ENCODE measurements around the gene NEXN. TPM values are rescaled to one million over a fixed set of nuclear protein-coding genes. Genes with fewer than 3 reads are reported as not detected.

Gene NEXN
- total RNA-seq, 1 experiment from 2014 or later, result 0.92 TPM

GRCh38 chr1:77991638-77992037, 103.2 kb downstream of the NEXN start:
- Histone ChIP-seq H3K4me1 (replicated peaks; ENCODE audit: insufficient read depth) (0 out of 2 replicates have a peak, but pooled peaks cover 5% of the 10 kb centered on the region), H3K4me3 (no peak overlapping the region), H3K27me3 (ENCODE audit: insufficient read depth, low read depth) (no peaks in the 10 kb centered on the region), H3K4me2 (no peak overlapping the region), H3K79me2 (ENCODE audit: low read depth) (peaks cover 18% of the 10 kb centered on the region; the same call in 1 of the 2 replicates), H4K20me1 (ENCODE audit: insufficient read depth) (no peaks in the 10 kb centered on the region; the same call in 1 of the 2 replicates), H3K27ac (no peak overlapping the region), H3K9me2 (ENCODE audit: insufficient read depth) (no peaks in the 10 kb centered on the region; the same call in 1 of the 2 replicates), H3K9me3 (ENCODE audit: insufficient read depth, low read depth) (no peaks in the 10 kb centered on the region), H3F3A (ENCODE audit: insufficient read depth, low read depth) (no peaks in the 10 kb centered on the region; the same call in 1 of the 2 replicates), H2AFZ (no peak overlapping the region), H3K36me3 (ENCODE audit: low read depth) (peaks cover 12% of the 10 kb centered on the region)
- intact Hi-C loops (cut with micrococcal nuclease; ENCODE audit: unreplicated experiment), result no loop called here
- no peak for TF ChIP-seq EZH2 (IDR thresholded peaks at IDR 0.05; ENCODE audit: low read depth)
- no peak for TF ChIP-seq CTCF (conservative IDR thresholded peaks at IDR 0.05)
- BruUV-seq (replicated peaks), result no TSS peak
- no peak for DNase-seq
- POLR2A ChIA-PET (ENCODE audit: unreplicated experiment), result interaction anchor here (0.8 kb wide), 1 partner anchor 13 kb away, joined by 6 read pairs; the partner anchor contains the start of gene DNAJB4
- CTCF ChIA-PET, result no interaction called here

Other genes with a start within 250 kb of the NEXN start
- gene ZZZ3, start 206.0 kb upstream of the NEXN start, total RNA-seq (2021), result 48.4 and 49.8 TPM in 2 replicates
- 54.9 and 59.1 TPM in 2 replicates for gene USP33, start 128.8 kb upstream of the NEXN start, total RNA-seq (2021)
- 11.5 TPM in 2 replicates for gene MIGA1, start 109.0 kb upstream of the NEXN start, total RNA-seq (2021)
- gene FUBP1, start 90.4 kb downstream of the NEXN start, total RNA-seq (2021), result 101 and 152 TPM in 2 replicates
- 35.6 and 45.5 TPM in 2 replicates for gene DNAJB4, start 116.3 kb downstream of the NEXN start, total RNA-seq (2021)
- 0.20 and 0.30 TPM in 2 replicates for gene GIPC2, start 157.3 kb downstream of the NEXN start, total RNA-seq (2021)

All from PC-9 (cell line).